ENCODE results near the gene NSF.
"Not testable (repeated sequence)": the region's sequence is repeated elsewhere in the genome, so short reads cannot be mapped to it uniquely, and the experiment has no call there.

NSF gene

DNA sequence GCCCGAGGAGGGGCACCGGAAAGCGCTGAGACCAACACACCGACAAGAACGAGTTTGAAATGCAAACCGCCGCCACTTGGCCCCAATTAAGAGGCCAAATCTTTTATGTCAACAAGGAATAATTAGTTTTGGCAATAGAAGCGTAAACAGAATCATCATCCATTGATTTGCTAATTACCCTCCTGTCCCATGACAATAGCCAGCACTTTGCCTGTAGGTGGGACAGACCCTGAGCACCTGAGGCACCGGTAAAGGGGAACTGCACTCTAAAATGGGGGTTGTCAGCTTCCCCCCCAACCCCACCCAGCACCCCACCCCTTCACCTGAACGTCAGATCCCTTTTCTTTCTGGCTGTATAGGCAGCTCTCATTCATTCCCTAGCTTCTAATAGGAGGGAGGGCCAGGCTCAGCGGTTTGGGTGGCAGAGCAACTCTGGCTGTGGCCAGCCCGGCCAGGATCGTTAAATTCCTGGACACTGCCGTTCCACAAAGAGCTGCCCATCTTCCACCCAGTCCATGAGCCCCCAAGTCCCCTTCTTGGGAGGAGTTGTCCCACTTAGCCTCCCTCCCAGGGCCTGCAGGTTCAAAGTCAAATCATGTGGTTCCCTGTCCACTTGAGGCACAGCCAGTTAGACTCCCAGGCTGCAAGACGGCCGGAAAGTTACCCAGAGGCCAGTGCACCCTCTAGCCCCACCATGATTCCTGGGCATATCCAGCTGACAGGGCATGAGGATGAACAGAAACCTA is 182.2 kb downstream of the NSF start:
- peak; percentile 58 for FAIRE-seq
- no peak for DNase-seq (ENCODE audit: low spot score)

DNA sequence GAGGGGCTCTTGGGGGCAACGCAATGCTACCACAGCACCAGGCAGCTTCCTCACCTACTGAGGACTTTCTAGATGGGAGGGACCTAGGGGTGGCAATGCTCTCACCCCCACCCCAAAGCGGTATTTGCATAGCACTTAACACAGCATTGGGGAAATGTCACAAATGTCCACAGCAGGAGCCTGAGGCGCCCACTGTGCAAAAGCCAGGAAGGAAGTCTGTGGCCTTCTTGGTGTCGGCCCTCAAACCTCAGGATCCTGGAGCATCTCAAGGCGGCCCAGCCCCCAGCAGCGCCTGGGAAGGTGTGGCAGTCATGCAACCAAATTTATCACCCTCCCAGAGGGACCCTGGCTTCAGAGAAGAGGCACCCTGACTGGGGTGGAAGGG is 182.7 kb downstream of the NSF start:
- FAIRE-seq (no peak), DNase-seq (ENCODE audit: low spot score) (no peak)

DNA sequence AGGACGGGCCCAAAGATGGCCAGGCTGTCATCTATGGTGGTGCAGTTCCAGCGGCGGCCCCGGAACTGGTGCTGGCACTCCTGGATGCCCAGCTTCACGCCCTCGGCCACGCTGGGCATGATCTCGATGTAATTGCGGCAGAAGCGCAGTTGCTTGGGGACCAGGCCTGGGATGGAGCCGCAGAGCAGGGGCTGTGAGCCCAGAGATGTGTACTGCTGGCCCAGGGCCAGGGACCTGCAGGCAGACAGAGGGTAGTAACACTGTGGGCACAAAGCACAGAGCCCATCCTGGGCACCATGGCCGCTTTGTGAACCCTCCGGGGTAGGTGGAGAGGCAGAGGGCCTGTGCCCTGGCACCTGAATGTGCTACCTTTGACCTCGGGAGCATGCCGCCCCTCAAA is 183.2 kb downstream of the NSF start:
- no peak for FAIRE-seq
- DNase-seq (ENCODE audit: low spot score): no peak

DNA sequence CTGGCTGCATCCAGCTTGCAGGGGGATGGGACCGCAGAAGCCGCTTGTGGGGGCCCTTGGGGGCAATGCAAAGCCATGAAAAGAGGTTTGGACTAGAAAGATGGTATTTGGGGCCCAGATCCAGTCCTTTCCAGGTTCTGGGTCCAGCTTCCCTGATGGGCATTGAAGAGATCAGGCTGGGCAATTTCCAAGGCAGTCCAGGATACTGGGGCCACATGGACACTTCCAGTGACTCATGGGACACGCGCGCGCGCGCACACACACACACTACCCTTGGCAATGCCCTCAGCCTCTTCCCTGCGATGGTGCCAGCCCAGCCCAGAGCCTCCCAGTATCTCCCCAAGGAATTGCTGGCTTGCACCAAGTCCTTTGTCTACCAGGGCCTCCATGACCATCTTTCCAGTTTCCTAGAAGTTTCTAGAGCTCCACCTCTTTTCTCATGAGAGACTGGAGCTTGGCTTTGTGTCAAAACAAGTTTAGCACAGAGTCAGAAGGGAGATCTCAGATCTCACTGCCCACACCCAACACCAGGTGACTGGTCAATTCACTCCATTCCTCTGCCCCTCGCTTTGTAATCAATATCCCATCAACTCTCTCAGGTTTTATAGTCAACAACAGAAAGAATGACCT is 183.8 kb downstream of the NSF start:
- FAIRE-seq: no peak

DNA sequence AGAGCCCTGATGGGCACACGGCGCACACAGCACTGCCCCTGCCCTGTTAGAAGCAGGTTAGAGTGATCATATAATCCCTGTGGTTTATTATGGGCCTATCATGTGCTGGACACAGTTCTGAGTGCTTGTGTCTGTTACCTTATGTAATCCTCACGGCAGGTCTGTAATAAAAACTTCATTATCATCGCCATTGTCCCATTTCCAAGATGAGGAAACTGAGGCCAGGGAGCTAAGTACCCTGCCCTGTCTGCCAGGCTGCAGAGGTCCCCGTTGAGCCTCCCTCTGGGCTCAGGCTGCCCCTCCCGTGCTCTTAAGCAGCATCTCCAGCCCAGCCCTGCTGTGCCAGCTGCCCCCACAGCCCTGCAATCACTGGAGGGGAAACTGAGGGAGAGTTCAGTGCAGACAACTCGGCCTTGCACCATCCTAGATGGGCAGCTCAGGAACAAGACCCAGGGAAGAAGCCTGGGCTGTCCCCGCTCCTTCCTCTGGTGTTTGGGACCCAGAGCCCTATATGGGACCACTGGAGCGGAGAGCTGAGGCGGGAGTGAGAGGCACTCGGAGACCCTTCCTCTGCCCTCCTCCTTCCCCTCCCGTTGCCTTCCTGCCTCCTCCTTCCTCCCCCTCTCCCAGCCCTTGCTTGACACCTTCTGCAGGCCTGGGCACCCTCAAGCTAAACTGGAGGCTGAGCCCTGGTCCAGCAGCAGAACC is 186.0 kb downstream of the NSF start:
- no peak for DNase-seq (ENCODE audit: low spot score)
- FAIRE-seq: no peak

More for the DNA sequence above, 183.8 kb downstream of the NSF start:
- no peak for DNase-seq (ENCODE audit: low spot score)

DNA sequence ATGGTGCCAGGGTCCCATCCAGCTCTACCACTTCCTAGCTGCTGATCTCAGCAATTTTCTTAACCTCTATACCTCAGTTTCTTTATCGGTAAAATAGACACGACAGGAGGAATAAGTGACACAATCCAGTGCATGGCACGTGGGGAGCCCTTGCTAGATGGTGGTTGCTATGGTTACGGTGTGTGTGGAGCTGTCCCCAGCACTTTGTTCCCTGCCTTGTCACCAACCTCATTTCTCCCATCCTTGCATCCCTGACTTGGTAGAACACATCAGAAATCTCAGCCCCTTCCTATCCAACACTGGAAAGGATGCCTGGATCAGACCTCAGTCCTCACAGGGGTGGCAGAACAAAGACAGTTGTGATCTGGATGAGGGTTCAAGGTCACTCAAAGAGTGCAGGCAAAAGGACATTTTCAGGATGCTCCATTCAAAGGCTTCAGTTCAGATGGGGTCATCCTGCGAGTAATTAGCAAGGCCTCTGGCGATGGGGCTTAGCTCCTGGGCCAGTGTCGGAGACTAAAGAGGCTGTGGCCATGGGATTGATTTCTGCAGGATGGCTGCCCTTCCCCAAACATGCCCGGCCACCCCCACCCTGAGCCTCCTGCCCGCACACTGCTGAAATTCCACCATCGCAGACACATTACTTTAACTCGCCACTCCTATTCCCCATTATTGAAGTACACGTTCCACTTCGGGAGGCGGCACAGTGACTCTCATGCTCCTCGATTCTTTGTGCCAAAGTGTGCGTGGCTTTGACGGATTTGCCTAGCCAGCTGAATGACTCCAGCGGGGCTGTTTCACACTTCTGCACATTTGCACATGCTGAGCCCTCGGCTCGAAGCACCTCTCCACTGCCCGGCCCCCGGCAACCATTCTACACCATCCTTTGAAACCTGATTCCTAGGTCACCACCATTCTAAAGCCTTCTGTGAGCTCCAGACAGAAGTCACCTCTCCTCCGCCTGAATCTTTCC is 187.8 kb downstream of the NSF start:
- FAIRE-seq (no peak), DNase-seq (ENCODE audit: low spot score) (no peak)

DNA sequence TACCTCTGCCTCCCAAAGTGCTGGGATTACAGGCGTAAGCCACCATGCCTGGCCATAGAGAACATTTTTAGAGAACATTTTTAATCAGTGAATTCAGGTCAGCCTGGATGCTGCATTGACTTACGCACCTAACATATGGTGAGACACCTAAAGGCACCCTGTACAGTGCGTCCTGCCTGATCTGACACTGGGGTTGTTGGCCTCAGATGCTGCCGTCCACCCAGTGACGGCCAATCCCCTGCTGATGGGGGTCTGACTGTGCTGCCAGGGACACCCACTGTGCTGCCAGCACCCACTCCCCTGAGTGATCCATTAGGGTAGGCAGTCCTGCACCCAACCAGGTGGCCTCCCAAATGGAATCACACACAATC is 189.5 kb downstream of the NSF start:
- no peak for FAIRE-seq

DNA sequence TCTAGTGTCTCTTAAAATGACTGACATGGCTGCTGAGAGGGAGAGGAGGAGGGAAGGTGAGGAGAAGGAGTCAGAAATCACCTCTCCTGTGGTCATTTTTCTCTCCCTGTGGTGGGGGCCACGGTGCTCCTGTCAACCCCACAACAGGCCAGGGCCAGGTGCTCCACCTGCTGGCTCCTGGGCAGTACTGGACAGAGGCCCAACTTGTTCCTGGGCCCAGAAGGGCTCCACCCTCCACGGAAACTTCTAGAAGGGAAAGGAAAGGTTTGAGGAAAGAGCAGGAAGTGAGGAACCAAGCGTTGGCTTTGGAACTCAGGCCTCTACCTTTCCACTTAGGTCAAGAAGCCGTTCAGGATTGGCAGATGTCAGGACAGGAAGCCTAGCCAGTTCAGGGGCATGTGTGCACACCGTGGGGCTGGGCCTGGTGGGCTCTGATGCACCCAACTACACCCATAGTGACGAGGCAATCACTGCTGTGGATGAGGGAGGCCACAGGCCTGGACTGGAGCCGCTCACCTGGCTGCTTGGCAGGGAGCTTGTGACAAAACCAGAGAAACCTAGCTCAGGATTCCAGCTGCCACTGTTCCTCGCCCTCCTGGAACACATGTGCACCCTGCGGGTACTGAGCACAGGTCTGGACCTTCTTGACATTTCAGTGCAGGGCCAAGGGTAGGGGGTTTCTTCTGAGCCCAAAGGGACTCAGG is 191.9 kb downstream of the NSF start:
- DNase-seq (ENCODE audit: low spot score) (peak; percentile 62), FAIRE-seq (no peak)

More for the DNA sequence above, 189.5 kb downstream of the NSF start:
- no peak for DNase-seq (ENCODE audit: low spot score)

DNA sequence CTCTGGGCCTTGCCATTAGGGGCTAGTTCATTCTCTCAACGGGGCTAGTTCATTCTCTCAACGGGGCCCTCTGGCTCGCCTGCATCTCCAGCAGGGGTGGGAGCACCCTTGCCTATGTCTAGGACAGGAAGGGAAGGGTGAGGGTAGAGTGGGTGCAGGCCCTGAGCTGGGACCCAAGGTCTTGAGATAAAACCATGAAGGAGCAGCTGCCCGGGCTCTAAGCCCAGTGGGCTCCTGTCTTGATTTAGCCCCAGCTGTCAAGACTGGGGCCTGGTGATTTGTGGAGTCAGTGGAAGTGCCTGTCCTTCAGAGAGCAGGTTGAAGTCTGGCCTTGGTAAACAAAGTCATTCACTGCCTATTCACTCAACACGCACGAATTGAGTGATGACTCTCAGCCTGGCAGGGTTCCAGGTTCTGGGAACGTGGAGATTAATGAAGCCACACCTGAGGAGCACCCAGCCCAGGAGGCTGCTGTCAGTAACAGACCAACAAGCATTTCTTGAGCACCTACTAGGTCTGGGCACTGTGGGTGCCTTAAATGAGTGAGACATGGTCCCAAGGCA is 192.6 kb downstream of the NSF start:
- no peak for FAIRE-seq

DNA sequence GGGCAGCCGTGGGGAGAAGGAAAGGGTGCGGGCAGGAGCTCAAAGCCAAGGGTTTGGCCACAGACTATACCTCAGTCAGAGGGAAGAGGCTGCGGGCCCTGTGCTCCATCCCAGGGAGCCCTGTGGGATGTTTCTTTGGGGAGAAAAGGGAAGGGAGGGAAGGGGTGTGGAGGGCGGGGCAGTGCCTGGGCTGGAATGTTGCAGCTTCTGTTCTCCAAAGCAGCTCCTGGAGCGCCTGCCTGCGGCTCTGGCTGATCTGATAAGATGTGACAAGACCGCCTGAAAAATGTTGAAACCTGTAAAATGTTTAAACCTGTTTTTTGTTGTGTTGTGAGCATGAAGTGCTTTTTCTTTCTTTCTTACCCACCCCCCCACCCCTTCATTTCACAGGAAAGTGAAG is 195.2 kb downstream of the NSF start:
- DNase-seq (ENCODE audit: low spot score): no peak
- FAIRE-seq: no peak

More for the DNA sequence above, 192.6 kb downstream of the NSF start:
- no peak for DNase-seq (ENCODE audit: low spot score)

DNA sequence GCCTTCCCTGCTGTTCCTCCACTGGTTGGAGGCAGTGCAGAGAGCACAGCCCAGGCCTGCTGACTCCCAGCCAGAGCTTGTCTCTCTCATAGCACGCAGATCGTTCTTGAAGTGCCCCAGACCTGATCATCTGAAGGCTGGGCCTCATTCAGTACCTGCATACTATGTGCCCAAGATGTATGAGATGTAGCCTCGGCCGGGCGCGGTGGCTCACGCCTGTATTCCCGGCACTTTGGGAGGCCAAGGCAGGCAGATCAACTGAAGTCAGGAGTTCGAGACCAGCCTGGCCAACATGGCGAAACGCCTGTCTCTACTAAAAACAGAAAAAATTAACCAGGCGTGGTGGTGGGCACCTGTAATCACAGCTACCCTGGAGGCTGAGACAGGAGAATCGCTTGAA is 197.0 kb downstream of the NSF start:
- FAIRE-seq (no peak), DNase-seq (ENCODE audit: low spot score) (no peak)

DNA sequence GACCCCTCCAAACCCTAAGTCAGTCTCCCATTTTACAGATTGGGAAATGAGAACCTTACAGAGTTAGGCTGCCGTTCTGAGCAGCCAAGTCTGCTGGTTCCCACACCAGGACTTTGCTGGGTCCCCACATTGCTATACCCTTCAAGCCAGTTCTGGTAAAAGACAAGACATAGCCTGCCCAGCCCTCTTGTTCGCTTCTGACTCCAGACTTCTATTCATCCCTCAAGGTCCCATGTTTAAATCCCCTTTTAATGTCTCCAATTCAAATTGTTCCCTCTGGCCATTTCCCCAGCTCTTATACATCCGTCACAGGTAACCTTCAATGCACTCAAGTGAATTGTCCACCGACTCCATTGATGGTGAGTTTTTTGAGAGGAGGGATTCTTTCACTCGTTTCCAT is 197.8 kb downstream of the NSF start:
- FAIRE-seq (no peak), DNase-seq (ENCODE audit: low spot score) (no peak)

DNA sequence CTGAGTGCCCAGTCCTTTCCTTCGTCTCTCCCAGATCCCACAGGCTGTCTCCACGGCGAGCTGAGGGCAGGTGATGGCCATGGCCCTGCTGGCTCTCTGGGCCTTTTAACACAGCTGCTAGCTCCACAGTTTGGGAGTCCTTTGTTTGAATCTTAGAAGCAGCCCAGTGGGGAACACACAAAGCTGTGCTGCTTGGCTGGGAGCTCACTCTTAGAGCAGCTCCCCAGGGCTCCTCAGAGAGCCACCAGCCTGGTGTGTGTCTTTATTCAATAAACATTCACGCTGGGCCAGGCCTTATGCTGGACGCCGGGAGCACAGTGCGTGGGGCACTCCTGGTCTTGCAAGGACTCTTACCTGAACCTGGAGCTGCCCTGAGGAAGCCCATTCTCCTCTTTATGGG is 198.3 kb downstream of the NSF start:
- DNase-seq (ENCODE audit: low spot score): no peak
- no peak for FAIRE-seq

DNA sequence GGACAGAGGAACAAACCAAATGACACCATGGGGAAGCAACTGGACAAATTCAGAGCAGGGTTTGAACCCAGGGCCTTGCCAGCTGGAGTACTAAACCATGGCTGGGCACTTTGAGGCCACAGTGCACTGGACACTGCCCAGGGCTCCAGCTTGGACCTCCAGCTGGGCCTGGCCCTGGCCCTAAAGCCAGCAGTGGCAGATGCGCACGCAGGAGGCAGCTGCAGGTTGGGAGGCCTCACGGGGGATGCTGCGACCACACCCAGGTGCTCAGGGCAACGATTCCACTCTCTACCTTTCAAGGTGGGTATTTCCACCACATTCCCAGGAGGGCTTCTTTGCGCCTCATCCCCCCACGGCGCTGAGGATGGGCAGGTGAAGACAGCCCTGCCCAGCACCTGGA is 199.1 kb downstream of the NSF start:
- DNase-seq (ENCODE audit: low spot score) (no peak), FAIRE-seq (no peak)

DNA sequence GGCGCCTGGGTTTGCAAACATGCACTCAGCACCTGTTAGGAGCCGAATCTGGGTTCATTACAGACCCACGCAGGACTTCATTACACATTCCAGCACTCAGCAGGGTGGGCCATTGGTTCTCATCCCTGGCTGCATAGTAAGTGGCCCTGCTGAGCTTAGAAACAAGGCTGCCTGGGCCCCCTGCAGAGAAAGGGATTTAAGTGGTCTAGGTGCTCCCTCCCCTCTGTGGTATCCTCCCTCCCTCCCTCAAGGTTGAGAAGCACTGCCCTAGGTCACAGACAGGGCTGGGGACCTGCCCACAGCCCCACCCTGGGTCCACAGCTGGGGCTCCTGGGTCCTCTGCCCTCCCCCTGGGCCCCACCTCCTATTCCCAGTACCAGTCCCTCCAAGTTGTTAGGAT is 199.7 kb downstream of the NSF start:
- FAIRE-seq: no peak

DNA sequence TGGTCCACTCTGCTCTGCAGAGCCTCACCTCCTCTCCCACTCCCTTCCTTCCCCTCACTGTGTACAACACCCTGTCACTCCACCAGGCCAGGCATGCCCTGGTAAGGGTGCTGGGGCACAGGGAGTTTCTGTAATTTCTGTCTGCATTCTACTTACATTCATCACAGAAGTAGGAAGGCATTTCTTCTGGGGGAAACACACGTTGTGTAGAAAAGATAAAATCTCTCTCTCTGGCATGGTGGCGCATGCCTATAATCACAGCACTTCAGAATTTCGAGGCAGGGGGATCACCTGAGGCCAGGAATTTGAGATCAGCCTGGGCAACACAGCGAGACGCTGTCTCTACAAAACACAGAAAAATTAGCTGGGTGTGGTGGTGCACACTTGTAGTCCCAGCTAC is 201.1 kb downstream of the NSF start:
- FAIRE-seq (no peak), DNase-seq (ENCODE audit: low spot score) (no peak)

More for the DNA sequence above, 199.7 kb downstream of the NSF start:
- DNase-seq (ENCODE audit: low spot score): no peak

DNA sequence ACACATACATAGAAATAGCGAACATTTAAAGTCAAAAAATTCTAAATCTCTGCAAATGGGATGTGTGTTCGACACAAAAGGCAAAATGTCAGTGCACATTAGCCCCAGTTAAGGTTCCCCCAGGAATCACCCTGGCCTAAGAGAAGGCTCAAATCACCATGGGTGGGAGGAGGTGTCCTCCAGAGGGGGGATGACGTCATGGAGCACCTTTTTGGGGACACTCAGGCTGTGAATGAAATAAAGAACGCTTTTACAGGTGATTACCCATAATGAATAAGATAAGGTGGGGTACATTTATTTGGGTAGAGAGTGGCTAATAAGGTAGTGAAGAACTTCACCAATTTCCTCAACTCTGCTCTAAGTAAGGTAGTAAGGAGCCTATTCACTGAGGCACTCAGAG is 201.6 kb downstream of the NSF start:
- DNase-seq (ENCODE audit: low spot score) (no peak), FAIRE-seq (no peak)

DNA sequence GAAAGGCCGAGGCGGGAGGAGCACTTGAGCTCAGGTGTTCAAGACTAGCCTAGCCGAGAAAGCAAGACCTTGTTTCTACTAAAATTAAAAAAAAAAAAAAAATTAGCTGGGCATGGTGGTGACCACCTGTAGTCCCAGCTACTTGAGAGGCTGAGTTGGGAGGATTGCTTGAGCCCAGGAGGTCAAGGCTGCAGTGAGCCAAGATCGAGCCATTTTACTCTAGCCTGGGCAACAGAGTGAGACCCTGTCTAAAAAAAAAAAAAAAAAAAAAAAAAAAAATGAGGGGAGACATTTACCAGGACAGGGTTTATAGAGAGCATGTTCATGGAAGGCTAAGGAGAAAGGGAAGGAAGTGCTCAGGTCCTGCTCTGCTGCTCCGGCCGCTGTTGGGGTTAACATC is 202.6 kb downstream of the NSF start:
- not testable (repeated sequence) for FAIRE-seq; DNase-seq (ENCODE audit: low spot score)

DNA sequence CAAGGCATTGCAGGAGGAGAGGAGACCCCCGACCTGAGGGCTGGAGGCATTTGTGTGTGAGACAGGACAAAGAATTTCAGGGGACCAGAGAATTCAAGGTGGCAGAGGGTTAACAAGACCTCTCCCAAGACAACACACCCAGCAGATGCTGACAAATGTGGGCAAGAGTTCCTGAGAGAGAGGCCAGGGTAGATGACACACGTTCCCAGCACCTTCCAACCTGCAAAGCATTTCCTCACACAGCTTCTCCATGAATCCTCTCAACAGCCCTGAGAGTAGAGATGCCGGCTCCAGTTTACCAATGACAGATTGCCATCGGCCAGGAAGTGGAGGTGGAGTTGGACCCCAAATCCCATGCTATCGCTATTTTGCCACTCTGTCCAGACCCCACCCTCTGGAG is 203.1 kb downstream of the NSF start:
- no peak for DNase-seq (ENCODE audit: low spot score)
- FAIRE-seq: no peak

DNA sequence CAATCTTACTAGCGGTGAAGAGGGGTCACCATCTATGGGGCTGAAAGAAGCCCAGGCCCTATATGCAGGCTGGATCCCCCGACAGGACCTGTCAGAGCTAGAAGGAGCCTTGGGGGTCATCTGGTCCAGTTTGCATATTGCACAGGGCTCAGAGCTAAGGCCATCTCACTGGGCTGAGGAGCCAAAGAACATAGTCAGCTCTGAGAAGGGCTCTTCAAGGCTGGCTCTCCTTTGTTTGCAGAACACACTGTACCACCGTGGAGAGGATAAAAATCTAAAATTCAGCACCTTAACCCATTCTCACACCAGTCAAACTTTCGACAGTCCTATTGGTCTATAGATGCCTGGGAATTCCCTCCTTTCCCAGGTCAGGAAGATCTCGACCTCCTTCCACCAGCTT is 203.8 kb downstream of the NSF start:
- no peak for DNase-seq (ENCODE audit: low spot score)
- no peak for FAIRE-seq
